Measurements from ENCODE around the gene SEMA3C. TPM values are rescaled to one million over a fixed set of nuclear protein-coding genes. Genes with fewer than 3 reads are reported as not detected.
A peak's percentile ranks its signal among the peaks of the same experiment; 100 is the strongest.

The SEMA3C gene
- polyA plus RNA-seq, 1 experiment, result 64.1 TPM

DNA sequence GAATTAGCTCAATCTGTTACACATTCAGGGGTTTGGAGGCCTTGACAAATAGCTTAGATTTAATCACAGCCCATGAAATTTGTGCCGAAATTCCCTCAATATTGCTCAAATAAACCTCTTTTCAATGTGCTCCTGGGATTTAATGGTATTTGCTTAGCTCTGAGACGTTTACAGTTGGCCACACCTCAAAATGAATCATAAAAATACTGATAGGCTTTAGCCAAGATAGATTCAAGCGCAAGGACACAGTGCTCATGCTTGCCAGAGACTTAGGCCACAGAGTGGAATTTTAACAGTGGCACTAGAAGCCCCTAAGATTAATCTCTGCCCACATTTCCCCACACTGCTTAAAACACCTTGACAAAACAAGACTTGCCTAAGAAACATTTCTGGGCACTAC is 2.3 kb upstream of the SEMA3C start:
- DNase-seq (ENCODE audit: low read depth), result no peak
- CTCF ChIA-PET, result interaction anchor here (0.6 to 5.2 kb wide), 8 partner anchors 9 to 549 kb away, joined by 3 to 27 read pairs (median 4); no protein-coding TSS in a partner anchor
- Histone ChIP-seq H3K4me3 (ENCODE audit: low read depth, low read length) (no peak overlapping the region), H3K36me3 (ENCODE audit: control insufficient read depth, insufficient read depth, low read length) (no peaks in the 10 kb centered on the region; the same call in 1 of the 2 replicates), H3K27me3 (ENCODE audit: control insufficient read depth, insufficient read depth, low read length) (no peaks in the 10 kb centered on the region)
- TF ChIP-seq, protein P1, sequence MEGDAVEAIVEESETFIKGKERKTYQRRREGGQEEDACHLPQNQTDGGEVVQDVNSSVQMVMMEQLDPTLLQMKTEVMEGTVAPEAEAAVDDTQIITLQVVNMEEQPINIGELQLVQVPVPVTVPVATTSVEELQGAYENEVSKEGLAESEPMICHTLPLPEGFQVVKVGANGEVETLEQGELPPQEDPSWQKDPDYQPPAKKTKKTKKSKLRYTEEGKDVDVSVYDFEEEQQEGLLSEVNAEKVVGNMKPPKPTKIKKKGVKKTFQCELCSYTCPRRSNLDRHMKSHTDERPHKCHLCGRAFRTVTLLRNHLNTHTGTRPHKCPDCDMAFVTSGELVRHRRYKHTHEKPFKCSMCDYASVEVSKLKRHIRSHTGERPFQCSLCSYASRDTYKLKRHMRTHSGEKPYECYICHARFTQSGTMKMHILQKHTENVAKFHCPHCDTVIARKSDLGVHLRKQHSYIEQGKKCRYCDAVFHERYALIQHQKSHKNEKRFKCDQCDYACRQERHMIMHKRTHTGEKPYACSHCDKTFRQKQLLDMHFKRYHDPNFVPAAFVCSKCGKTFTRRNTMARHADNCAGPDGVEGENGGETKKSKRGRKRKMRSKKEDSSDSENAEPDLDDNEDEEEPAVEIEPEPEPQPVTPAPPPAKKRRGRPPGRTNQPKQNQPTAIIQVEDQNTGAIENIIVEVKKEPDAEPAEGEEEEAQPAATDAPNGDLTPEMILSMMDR (IDR thresholded peaks at IDR 0.05; ENCODE audit: insufficient read depth, low read depth, low read length), result no peak
- POLR2A ChIA-PET, result no interaction called here

GRCh38 chr7:80918399-80918798 is 452 bp downstream of the SEMA3C start:
- Histone ChIP-seq H3K4me3 (ENCODE audit: low read depth, low read length) (peak overlapping the region; percentile 52), H3K36me3 (ENCODE audit: control insufficient read depth, insufficient read depth, low read length) (peaks cover 2% of the 10 kb centered on the region; the same call in 1 of the 2 replicates), H3K27me3 (ENCODE audit: control insufficient read depth, insufficient read depth, low read length) (no peaks in the 10 kb centered on the region)
- no peak for DNase-seq (ENCODE audit: low read depth)
- TF ChIP-seq, protein P1 (IDR thresholded peaks at IDR 0.05; ENCODE audit: insufficient read depth, low read depth, low read length), result no peak
- POLR2A ChIA-PET, result interaction anchor here (0.6 to 0.7 kb wide), 4 partner anchors 24 to 559 kb away, joined by 4 to 5 read pairs (median 4); no protein-coding TSS in a partner anchor
- CTCF ChIA-PET, result interaction anchor here (0.7 to 5.2 kb wide), 9 partner anchors 28 to 552 kb away, joined by 3 to 27 read pairs (median 6); no protein-coding TSS in a partner anchor

- CTCF ChIA-PET, result interaction anchor here (0.6 to 3.1 kb wide), 11 partner anchors 11 to 553 kb away, joined by 3 to 17 read pairs (median 6); no protein-coding TSS in a partner anchor
- peaks cover 2% of the 10 kb centered on the region; the same call in 1 of the 2 replicates for H3K36me3 ChIP-seq (ENCODE audit: control insufficient read depth, insufficient read depth, low read length)
- peak overlapping the region; percentile 52 for H3K4me3 ChIP-seq (ENCODE audit: low read depth, low read length)
- TF ChIP-seq, protein P1 (IDR thresholded peaks at IDR 0.05; ENCODE audit: insufficient read depth, low read depth, low read length), result peak; percentile 50
- no peak for DNase-seq (ENCODE audit: low read depth)
- no peaks in the 10 kb centered on the region for H3K27me3 ChIP-seq (ENCODE audit: control insufficient read depth, insufficient read depth, low read length)
- POLR2A ChIA-PET, result no interaction called here
Observed at GRCh38 chr7:80916770-80917741, 1.8 kb downstream of the SEMA3C start.

GRCh38 chr7:80910228-80910627 is 8.6 kb downstream of the SEMA3C start:
- TF ChIP-seq, protein P1 (IDR thresholded peaks at IDR 0.05; ENCODE audit: insufficient read depth, low read depth, low read length), result no peak
- CTCF ChIA-PET, result interaction anchor here (1.7 to 2.1 kb wide), 2 partner anchors 9 to 547 kb away, joined by 5 read pairs; partner anchors contain the start of gene SEMA3C
- POLR2A ChIA-PET, result no interaction called here
- no peak for DNase-seq (ENCODE audit: low read depth)
- no peaks in the 10 kb centered on the region for H3K36me3 ChIP-seq (ENCODE audit: control insufficient read depth, insufficient read depth, low read length)
- no peaks in the 10 kb centered on the region for H3K27me3 ChIP-seq (ENCODE audit: control insufficient read depth, insufficient read depth, low read length)
- no peak overlapping the region for H3K4me3 ChIP-seq (ENCODE audit: low read depth, low read length)

GRCh38 chr7:80908360-80908797 is 10.5 kb downstream of the SEMA3C start:
- CTCF ChIA-PET, result no interaction called here
- no peak for DNase-seq (ENCODE audit: low read depth)
- no peaks in the 10 kb centered on the region for H3K27me3 ChIP-seq (ENCODE audit: control insufficient read depth, insufficient read depth, low read length)
- TF ChIP-seq, protein P1 (IDR thresholded peaks at IDR 0.05; ENCODE audit: insufficient read depth, low read depth, low read length), result no peak
- no peaks in the 10 kb centered on the region for H3K36me3 ChIP-seq (ENCODE audit: control insufficient read depth, insufficient read depth, low read length)
- no peak overlapping the region for H3K4me3 ChIP-seq (ENCODE audit: low read depth, low read length)
- POLR2A ChIA-PET, result no interaction called here

Measured in BJ (cell line).